Right atrium auricular region (tissue), 2 donors: ENCODE results near the gene PLXND1. TPM values are rescaled to one million over a fixed set of nuclear protein-coding genes. Genes with fewer than 3 reads are reported as not detected.
A peak's percentile ranks its signal among the peaks of the same experiment; 100 is the strongest.

Experiments used
- DNase-seq: peaks from one replicate; pipeline ENCODE4 v3.0.0-alpha.2; 2019; ENCODE audit warnings: low spot score
- H3K27ac ChIP-seq, 2 donors: fragments of 200-600 bp; sonication (generic); 1 replicate in 1 of 2; 2 replicates in 1 of 2; pipeline ENCODE4 v1.5.1; 2016 to 2019
- H3K27me3 ChIP-seq, 2 donors: fragments of 200-600 bp; sonication (generic); one replicate each; pipeline versions ENCODE4 v1.5.1 to v1.6.0; 2017 to 2019
- H3K36me3 ChIP-seq: fragments of 200-600 bp; sonication (generic); one replicate; pipeline ENCODE4 v1.5.1; 2016
- H3K4me1 ChIP-seq, 2 donors: fragments of 200-600 bp; sonication (generic); one replicate each; pipeline versions ENCODE4 v1.5.1 to v1.6.0; 2017 to 2019
- H3K4me3 ChIP-seq, 2 donors: fragments of 200-600 bp; sonication (generic); 1 replicate in 1 of 2; 2 replicates in 1 of 2; pipeline ENCODE4 v1.5.1; 2017 to 2019; ENCODE audit warnings: mild to moderate bottlenecking in 1 of 2, moderate library complexity in 1 of 2
- H3K9me3 ChIP-seq, 2 donors: fragments of 200-600 bp; sonication (generic); one replicate each; pipeline ENCODE4 v1.5.1; 2019
- total RNA-seq, 2 donors: library from RNA; depleted of rRNA; stranded (reverse); fragments of >200 nt; gene quantifications; one replicate each; pipeline ENCODE4 v1.1.0, GENCODE V29; 2016
- TF ChIP-seq, protein P1 (sequence below), 2 donors: fragments of 200-600 bp; sonication (generic); IDR thresholded peaks; one replicate each; pipeline ENCODE4 v1.5.1; 2019; ENCODE audit warnings: antibody characterized with exemption in 2 of 2

PLXND1 gene
- total RNA-seq, 2 donors from 2014 or later, result 44.5 to 93.1 TPM

DNA sequence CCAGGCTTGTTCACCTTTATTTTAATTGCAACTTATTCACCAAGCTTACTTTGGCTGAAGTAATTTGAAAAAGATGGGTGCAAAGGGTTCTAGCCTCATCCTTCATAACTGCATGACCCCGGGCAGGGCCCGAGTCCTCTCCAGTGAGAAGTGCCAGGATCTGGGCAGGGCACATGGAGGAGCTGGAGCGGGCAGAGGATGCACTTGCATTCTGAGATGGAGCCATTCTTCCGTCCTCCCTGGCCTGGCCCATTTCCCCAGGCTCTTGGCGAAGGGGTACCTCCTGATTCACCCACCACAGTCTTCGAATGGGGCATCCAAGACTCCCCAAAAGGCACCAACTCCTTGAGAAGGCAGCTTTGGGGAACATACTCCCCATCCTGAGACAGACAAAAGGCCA is 22.5 kb upstream of the PLXND1 start:
- no peaks in the 10 kb centered on the region for H3K36me3 ChIP-seq
- H3K27me3 ChIP-seq, result no peaks in the 10 kb centered on the region
- peak overlapping the region in 1 of 2 donors; percentile 95 for H3K27ac ChIP-seq
- no peak for DNase-seq
- H3K4me1 ChIP-seq, result peaks cover 0 to 39% of the 10 kb centered on the region in 2 donors
- TF ChIP-seq, protein P1, sequence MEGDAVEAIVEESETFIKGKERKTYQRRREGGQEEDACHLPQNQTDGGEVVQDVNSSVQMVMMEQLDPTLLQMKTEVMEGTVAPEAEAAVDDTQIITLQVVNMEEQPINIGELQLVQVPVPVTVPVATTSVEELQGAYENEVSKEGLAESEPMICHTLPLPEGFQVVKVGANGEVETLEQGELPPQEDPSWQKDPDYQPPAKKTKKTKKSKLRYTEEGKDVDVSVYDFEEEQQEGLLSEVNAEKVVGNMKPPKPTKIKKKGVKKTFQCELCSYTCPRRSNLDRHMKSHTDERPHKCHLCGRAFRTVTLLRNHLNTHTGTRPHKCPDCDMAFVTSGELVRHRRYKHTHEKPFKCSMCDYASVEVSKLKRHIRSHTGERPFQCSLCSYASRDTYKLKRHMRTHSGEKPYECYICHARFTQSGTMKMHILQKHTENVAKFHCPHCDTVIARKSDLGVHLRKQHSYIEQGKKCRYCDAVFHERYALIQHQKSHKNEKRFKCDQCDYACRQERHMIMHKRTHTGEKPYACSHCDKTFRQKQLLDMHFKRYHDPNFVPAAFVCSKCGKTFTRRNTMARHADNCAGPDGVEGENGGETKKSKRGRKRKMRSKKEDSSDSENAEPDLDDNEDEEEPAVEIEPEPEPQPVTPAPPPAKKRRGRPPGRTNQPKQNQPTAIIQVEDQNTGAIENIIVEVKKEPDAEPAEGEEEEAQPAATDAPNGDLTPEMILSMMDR (IDR thresholded peaks at IDR 0.05), result no peak
- no peak overlapping the region for H3K4me3 ChIP-seq
- no peaks in the 10 kb centered on the region for H3K9me3 ChIP-seq

DNA sequence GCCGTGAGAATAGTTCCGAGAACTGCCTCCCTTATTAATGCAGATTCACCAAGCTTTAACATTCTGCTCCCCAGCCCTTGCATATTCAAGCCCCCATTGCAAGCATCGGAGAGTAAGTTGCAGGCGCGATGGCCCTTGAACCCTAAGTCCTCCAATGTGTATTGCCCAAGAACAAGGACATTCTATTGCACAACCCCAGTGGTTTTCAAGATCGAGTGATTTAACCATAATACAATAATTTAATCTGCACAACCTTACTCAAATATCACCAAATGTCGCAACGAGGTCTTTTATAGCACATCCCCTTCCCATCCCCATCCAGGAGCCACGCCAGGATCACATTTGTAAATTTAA is 21.7 kb upstream of the PLXND1 start:
- peak overlapping the region; percentile 46 to 68 for H3K4me3 ChIP-seq
- DNase-seq, result no peak
- TF ChIP-seq, protein P1 (IDR thresholded peaks at IDR 0.05), result peak in 1 of 2 donors; percentile 0

DNA sequence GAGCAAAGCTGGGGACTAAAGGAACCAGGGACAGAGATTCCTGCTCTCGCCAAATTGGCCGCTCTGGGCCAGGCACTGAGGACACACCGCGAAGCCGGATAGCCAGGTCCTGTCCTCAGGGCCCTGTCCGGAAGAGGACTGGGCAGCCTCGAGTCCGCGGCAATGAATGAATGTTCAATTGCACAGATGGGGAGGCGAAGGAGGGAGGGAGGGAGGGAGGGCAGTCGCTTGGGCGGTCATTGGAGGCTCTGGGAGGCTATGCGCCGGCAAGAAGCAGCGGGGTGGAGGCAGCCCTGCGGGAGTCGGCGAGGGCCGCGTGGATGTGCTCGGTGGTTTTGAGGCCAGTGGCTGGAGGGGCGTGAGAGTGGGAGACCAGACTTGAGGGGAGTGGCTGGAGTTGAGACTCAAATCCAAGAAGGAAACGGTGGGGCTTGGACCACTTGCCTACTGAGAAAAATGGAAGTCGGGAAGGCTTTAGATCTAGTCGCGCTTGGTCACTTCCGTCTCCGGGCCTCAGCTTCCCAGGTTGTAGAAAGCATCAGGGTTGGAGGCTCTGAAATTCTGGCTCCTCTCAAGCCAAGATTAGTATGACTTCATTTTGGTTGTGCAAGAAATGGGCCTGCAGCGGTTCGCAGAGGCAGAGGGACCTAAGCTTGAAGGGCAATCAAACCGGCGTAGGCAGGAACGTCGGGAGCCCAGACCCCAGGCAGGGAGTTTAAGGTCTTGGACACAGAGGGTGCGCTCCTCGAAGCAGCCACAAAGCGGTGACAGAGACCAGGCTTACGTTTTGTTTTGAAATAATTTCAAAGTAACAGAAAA is 21.1 kb upstream of the PLXND1 start:
- TF ChIP-seq, protein P1 (IDR thresholded peaks at IDR 0.05), result peak; percentile 51 to 88
- Histone ChIP-seq H3K27me3 (no peaks in the 10 kb centered on the region), H3K4me1 (peaks cover 0 to 54% of the 10 kb centered on the region in 2 donors), H3K4me3 (peak overlapping the region; percentile 46 to 68), H3K9me3 (no peaks in the 10 kb centered on the region), H3K36me3 (no peaks in the 10 kb centered on the region), H3K27ac (peak overlapping the region; percentile 95 to 97)
- DNase-seq, result peak; percentile 89

More for the DNA sequence above, 21.7 kb upstream of the PLXND1 start:
- Histone ChIP-seq H3K27me3 (no peaks in the 10 kb centered on the region), H3K27ac (peak overlapping the region; percentile 95 to 97), H3K9me3 (no peaks in the 10 kb centered on the region), H3K4me1 (peaks cover 0 to 48% of the 10 kb centered on the region in 2 donors), H3K36me3 (no peaks in the 10 kb centered on the region)

DNA sequence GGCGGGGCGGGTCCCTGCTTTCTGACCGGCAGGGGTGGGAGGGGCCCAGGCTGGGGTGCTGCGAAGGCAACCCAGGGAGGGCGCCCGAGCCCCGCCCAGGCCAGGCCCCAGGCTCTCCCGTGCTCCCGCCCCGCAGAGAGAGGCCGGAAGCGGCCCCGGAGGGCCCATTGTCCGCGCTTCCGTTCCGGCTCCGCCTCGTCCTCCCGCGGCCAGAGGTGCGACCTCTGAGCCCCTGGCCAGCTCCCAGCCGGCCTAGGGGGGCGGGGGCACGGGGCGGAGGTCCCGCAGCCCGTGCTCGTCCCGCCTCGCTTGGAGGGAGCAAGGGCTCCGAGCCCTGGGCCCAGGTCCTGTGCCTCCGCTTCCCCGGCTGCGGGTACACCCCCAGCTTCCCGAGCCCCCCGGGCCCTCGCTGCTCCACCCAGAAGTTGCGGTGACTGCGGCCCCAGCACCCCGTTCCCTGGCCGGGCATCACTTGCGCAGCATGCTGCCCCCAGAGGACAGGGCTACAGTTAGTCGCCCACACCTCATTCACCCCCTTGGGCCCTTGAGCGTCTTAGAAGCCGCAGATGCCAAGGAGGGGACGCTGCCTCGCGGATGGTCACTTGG is 20.4 kb upstream of the PLXND1 start:
- peak; percentile 93 for DNase-seq
- Histone ChIP-seq H3K4me3 (peak overlapping the region; percentile 46 to 68), H3K9me3 (no peaks in the 10 kb centered on the region), H3K27ac (peak overlapping the region; percentile 95 to 97), H3K36me3 (no peaks in the 10 kb centered on the region), H3K27me3 (no peaks in the 10 kb centered on the region), H3K4me1 (peaks cover 0 to 61% of the 10 kb centered on the region in 2 donors)
- TF ChIP-seq, protein P1 (IDR thresholded peaks at IDR 0.05), result peak in 1 of 2 donors; percentile 39

DNA sequence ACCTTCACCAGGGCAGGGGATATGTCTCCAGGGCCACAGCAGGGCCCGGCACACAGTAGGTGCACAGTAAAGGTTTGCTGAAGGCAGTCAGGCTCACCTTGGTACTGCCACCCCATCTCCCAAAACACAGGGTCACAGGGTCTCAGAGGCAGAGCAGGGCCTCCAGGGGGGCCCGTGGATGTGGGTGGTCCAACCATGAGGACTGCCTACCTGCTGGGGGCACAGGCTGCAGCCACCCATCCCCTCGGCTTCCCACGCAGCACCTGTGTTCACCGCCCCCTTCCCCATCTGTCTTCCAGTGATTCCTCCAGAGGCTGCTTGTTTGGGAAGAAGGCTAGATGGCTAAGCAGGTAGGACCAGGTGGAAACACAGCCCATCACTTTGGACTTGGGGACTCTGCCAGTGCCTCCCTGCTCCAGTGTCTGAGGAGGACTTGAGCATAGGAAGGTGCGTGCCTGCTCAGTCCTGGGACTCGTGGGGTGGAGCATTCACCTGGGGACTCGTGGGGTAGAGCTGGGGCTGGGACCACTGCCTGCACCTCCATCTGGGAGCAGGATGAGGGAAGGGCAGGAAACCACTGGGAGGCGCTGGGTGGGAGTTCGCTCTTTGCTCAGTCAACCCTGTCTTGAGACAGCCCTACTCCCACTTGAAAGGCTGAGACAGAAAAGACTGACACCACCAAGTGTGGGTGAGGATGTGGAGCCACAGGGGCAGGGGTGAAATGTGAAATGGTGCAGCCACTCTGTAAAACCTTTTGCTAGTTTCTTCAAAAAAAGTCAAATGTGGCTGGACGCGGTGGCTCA is 18.8 kb upstream of the PLXND1 start:
- Histone ChIP-seq H3K9me3 (no peaks in the 10 kb centered on the region), H3K36me3 (no peaks in the 10 kb centered on the region), H3K4me1 (peaks cover 0 to 70% of the 10 kb centered on the region in 2 donors), H3K27ac (peak overlapping the region; percentile 95 to 97), H3K27me3 (no peaks in the 10 kb centered on the region), H3K4me3 (no peak overlapping the region)
- DNase-seq, result no peak
- TF ChIP-seq, protein P1 (IDR thresholded peaks at IDR 0.05), result no peak
